OCI-LY3 (cell line): Measurements from ENCODE around the gene GPR31.

Experiments
- H2AFZ ChIP-seq: fragments of 200-600, 300-600 bp; shearing (Covaris generic); 2 replicates; pipeline ENCODE4 v1.6.0; 2014; ENCODE audit warnings: antibody characterized with exemption, low read depth, low read length
- H3K27ac ChIP-seq: fragments of 200-600, 300-600 bp; sonication (generic); 2 replicates; pipeline ENCODE4 v1.5.1; 2014; ENCODE audit warnings: mild to moderate bottlenecking, low read length, moderate library complexity, mixed read lengths
- H3K27me3 ChIP-seq: fragments of 200-600, 300-600 bp; sonication (generic); 2 replicates; pipeline ENCODE4 v1.6.1; 2014; ENCODE audit warnings: low read depth, low read length, mixed read lengths
- H3K36me3 ChIP-seq: fragments of 200-600, 300-600 bp; sonication (generic); replicated peaks from 2 replicates; pipeline ENCODE3; 2014; ENCODE audit warnings: low read depth, low read length, mixed read lengths
- H3K4me1 ChIP-seq: fragments of 300-600, 200-600 bp; sonication (generic); 2 replicates; pipeline ENCODE4 v1.6.1; 2014; ENCODE audit warnings: low read length, mixed read lengths
- H3K4me2 ChIP-seq: fragments of 200-600, 300-600 bp; sonication (generic); 2 replicates; pipeline ENCODE4 v1.6.1; 2014; ENCODE audit warnings: low read length, mixed read lengths
- H3K4me3 ChIP-seq: fragments of 300-600, 200-600 bp; sonication (generic); 2 replicates; pipeline ENCODE4 v1.5.1; 2014; ENCODE audit warnings: antibody characterized with exemption, mild to moderate bottlenecking, low read length, moderate library complexity
- H3K79me2 ChIP-seq: fragments of 300-600, 200-600 bp; shearing (Covaris generic); 2 replicates; pipeline ENCODE4 v1.6.1; 2014; ENCODE audit warnings: mild to moderate bottlenecking, low read length, mixed read lengths
- H3K9ac ChIP-seq: fragments of 300-600, 200-600 bp; shearing (Covaris generic); 2 replicates; pipeline ENCODE4 v1.6.0; 2014; ENCODE audit warnings: mild to moderate bottlenecking, low read length, moderate library complexity
- H3K9me3 ChIP-seq: fragments of 200-600, 300-600 bp; shearing (Covaris generic); 2 replicates; pipeline ENCODE4 v1.6.1; 2014; ENCODE audit warnings: low read length, mixed read lengths; ENCODE audit not compliant: insufficient read depth
- H4K20me1 ChIP-seq: fragments of 200-600, 300-600 bp; sonication (generic); 2 replicates; pipeline ENCODE4 v1.6.1; 2016; ENCODE audit warnings: low read length, mixed read lengths; ENCODE audit not compliant: insufficient read depth
- EZH2phosphoT487 ChIP-seq: fragments of 200-600 bp; shearing (Covaris generic); IDR thresholded peaks from 2 replicates; pipeline ENCODE4 v1.6.1; 2018; ENCODE audit warnings: antibody characterized with exemption, mixed run types, low read depth
- TF ChIP-seq, protein P1 (sequence below): fragments of 200-600, 300-600 bp; sonication (generic); IDR thresholded peaks from 2 replicates; pipeline ENCODE4 v1.5.1; 2014; ENCODE audit warnings: antibody characterized with exemption, low read length, low read depth

Gene GPR31

GRCh38 chr6:167130008-167130677 lies 27.6 kb downstream of the GPR31 start:
- no peak overlapping the region for H3K27ac ChIP-seq
- TF ChIP-seq EZH2phosphoT487: no peak
- TF ChIP-seq, protein P1, sequence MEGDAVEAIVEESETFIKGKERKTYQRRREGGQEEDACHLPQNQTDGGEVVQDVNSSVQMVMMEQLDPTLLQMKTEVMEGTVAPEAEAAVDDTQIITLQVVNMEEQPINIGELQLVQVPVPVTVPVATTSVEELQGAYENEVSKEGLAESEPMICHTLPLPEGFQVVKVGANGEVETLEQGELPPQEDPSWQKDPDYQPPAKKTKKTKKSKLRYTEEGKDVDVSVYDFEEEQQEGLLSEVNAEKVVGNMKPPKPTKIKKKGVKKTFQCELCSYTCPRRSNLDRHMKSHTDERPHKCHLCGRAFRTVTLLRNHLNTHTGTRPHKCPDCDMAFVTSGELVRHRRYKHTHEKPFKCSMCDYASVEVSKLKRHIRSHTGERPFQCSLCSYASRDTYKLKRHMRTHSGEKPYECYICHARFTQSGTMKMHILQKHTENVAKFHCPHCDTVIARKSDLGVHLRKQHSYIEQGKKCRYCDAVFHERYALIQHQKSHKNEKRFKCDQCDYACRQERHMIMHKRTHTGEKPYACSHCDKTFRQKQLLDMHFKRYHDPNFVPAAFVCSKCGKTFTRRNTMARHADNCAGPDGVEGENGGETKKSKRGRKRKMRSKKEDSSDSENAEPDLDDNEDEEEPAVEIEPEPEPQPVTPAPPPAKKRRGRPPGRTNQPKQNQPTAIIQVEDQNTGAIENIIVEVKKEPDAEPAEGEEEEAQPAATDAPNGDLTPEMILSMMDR: no peak
- H3K9me3 ChIP-seq: no peaks in the 10 kb centered on the region
- no peaks in the 10 kb centered on the region for H3K36me3 ChIP-seq
- no peaks in the 10 kb centered on the region for H4K20me1 ChIP-seq
- H3K27me3 ChIP-seq: peaks cover 4% of the 10 kb centered on the region; the same call in 1 of the 2 replicates
- H3K4me3 ChIP-seq: no peak overlapping the region
- H3K4me1 ChIP-seq: peaks cover 26% of the 10 kb centered on the region
- H3K9ac ChIP-seq: no peak overlapping the region
- peak overlapping the region; percentile 4; the same call in 1 of the 2 replicates for H3K4me2 ChIP-seq
- no peaks in the 10 kb centered on the region for H3K79me2 ChIP-seq
- no peak overlapping the region for H2AFZ ChIP-seq

DNA sequence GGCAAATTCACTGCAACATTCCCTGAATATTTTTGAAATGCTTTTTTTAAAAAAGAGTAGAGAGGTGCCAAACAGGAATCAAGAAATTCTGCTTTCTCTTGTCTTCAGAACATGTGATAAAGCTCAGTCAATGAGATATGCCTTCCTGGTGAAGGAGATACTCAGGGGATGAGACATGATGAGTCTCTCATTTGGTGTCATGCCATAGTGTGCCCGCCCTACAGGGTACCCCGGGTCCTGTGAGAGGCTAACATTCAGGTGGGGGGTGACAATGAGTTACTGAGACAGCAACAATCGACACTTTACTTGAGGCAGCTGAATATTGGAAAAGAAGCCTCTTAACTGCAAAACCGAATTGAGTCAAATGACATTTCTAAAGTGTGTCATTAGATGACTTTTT lies 28.2 kb downstream of the GPR31 start:
- no peak for TF ChIP-seq EZH2phosphoT487
- TF ChIP-seq, protein P1: no peak
- H3K4me1 ChIP-seq: peaks cover 30% of the 10 kb centered on the region
- no peak overlapping the region for H3K4me2 ChIP-seq
- H3K79me2 ChIP-seq: no peaks in the 10 kb centered on the region
- H3K36me3 ChIP-seq: no peaks in the 10 kb centered on the region
- H2AFZ ChIP-seq: no peak overlapping the region
- H3K9me3 ChIP-seq: no peaks in the 10 kb centered on the region
- no peak overlapping the region for H3K9ac ChIP-seq
- no peak overlapping the region for H3K4me3 ChIP-seq
- no peak overlapping the region for H3K27ac ChIP-seq
- H4K20me1 ChIP-seq: no peaks in the 10 kb centered on the region
- H3K27me3 ChIP-seq: peaks cover 4% of the 10 kb centered on the region; the same call in 1 of the 2 replicates

- Histone ChIP-seq H3K9me3 (no peaks in the 10 kb centered on the region), H2AFZ (no peak overlapping the region), H3K4me1 (peaks cover 32% of the 10 kb centered on the region), H3K4me3 (no peak overlapping the region), H3K4me2 (no peak overlapping the region), H3K27me3 (peaks cover 2% of the 10 kb centered on the region; the same call in 1 of the 2 replicates), H3K27ac (no peak overlapping the region), H3K36me3 (no peaks in the 10 kb centered on the region), H4K20me1 (no peaks in the 10 kb centered on the region), H3K9ac (no peak overlapping the region), H3K79me2 (no peaks in the 10 kb centered on the region)
- no peak for TF ChIP-seq EZH2phosphoT487
- TF ChIP-seq, protein P1: no peak
Observed at GRCh38 chr6:167129159-167129558, 28.6 kb downstream of the GPR31 start.

GRCh38 chr6:167127785-167128531 lies 29.8 kb downstream of the GPR31 start:
- Histone ChIP-seq H3K9me3 (no peaks in the 10 kb centered on the region), H3K4me1 (peaks cover 40% of the 10 kb centered on the region), H3K4me3 (no peak overlapping the region), H3K27ac (no peak overlapping the region), H3K79me2 (no peaks in the 10 kb centered on the region), H3K27me3 (peaks cover 8% of the 10 kb centered on the region), H2AFZ (no peak overlapping the region), H3K4me2 (no peak overlapping the region), H4K20me1 (no peaks in the 10 kb centered on the region), H3K9ac (no peak overlapping the region), H3K36me3 (no peaks in the 10 kb centered on the region)
- TF ChIP-seq EZH2phosphoT487: no peak
- TF ChIP-seq, protein P1: no peak
